Astrocyte (in vitro differentiated cells and primary cell): Measurements from ENCODE around the gene BRAP. TPM values are rescaled to one million over a fixed set of nuclear protein-coding genes. Genes with fewer than 3 reads are reported as not detected.

Experiments used
- DNase-seq: peaks from one replicate; pipeline ENCODE4 v3.0.0-alpha.2; 2010; ENCODE audit warnings: low read depth
- FAIRE-seq: peaks from 2 replicates; lab custom pipeline; 2011; peaks lifted over from hg19 to GRCh38; lab: Jason Lieb, UNC
- H2AFZ ChIP-seq: 2 replicates; pipeline ENCODE4 v1.6.0; 2012; ENCODE audit warnings: low read depth, low read length, inconsistent platforms
- H3K27ac ChIP-seq: 2 replicates; pipeline ENCODE4 v1.5.1; 2011; ENCODE audit warnings: low read depth, low read length, inconsistent platforms
- H3K27me3 ChIP-seq: 2 replicates; pipeline ENCODE4 v1.6.0; 2011; ENCODE audit warnings: low read length, inconsistent platforms; ENCODE audit not compliant: insufficient read depth
- H3K36me3 ChIP-seq: 2 replicates; pipeline ENCODE4 v1.5.1; 2011; ENCODE audit warnings: low read length, inconsistent platforms; ENCODE audit not compliant: insufficient read depth
- H3K4me1 ChIP-seq: 2 replicates; pipeline ENCODE4 v1.5.1; 2011; ENCODE audit warnings: low read length, inconsistent platforms; ENCODE audit not compliant: insufficient read depth
- H3K4me2 ChIP-seq: 2 replicates; pipeline ENCODE4 v1.6.0; 2012; ENCODE audit warnings: low read length, inconsistent platforms
- H3K4me3 ChIP-seq: 2 replicates; pipeline ENCODE4 v1.5.1; 2011; ENCODE audit warnings: low read depth, mild to moderate bottlenecking, low read length, inconsistent platforms; ENCODE audit not compliant: insufficient read depth
- H3K79me2 ChIP-seq: 2 replicates; pipeline ENCODE4 v1.6.0; 2012; ENCODE audit warnings: mild to moderate bottlenecking, low read length, inconsistent platforms; ENCODE audit not compliant: insufficient read depth
- H3K9ac ChIP-seq: 2 replicates; pipeline ENCODE4 v1.6.0; 2012; ENCODE audit warnings: mild to moderate bottlenecking, low read length, inconsistent platforms
- H3K9me3 ChIP-seq: 2 replicates; pipeline ENCODE4 v1.5.1; 2012; ENCODE audit warnings: low read depth, mild to moderate bottlenecking, low read length, inconsistent platforms; ENCODE audit not compliant: insufficient read depth
- H4K20me1 ChIP-seq: 2 replicates; pipeline ENCODE4 v1.6.0; 2012; ENCODE audit warnings: low read length, inconsistent platforms; ENCODE audit not compliant: insufficient read depth
- H3K27ac Mint-ChIP-seq: one replicate; pipeline ENCODE4 v1.8.0; 2021; ENCODE audit warnings: mild to moderate bottlenecking, mixed read lengths; ENCODE audit not compliant: unreplicated experiment
- H3K27me3 Mint-ChIP-seq: one replicate; pipeline ENCODE4 v1.8.0; 2021; ENCODE audit warnings: low read depth, mixed read lengths; ENCODE audit not compliant: unreplicated experiment
- H3K36me3 Mint-ChIP-seq: one replicate; pipeline ENCODE4 v1.8.0; 2021; ENCODE audit warnings: low read depth, mixed read lengths; ENCODE audit not compliant: unreplicated experiment
- H3K4me1 Mint-ChIP-seq: one replicate; pipeline ENCODE4 v1.8.0; 2021; ENCODE audit warnings: low read depth, mixed read lengths; ENCODE audit not compliant: unreplicated experiment
- H3K4me3 Mint-ChIP-seq: one replicate; pipeline ENCODE4 v1.8.0; 2021; ENCODE audit warnings: mild to moderate bottlenecking, moderate library complexity, mixed read lengths; ENCODE audit not compliant: unreplicated experiment
- H3K9me3 Mint-ChIP-seq: one replicate; pipeline ENCODE4 v1.8.0; 2021; ENCODE audit warnings: mild to moderate bottlenecking, mixed read lengths; ENCODE audit not compliant: unreplicated experiment
- CTCF ChIP-seq: IDR thresholded peaks from 2 replicates; pipeline ENCODE4 v1.5.1; 2011; ENCODE audit warnings: low read depth, mild to moderate bottlenecking, inconsistent platforms, low read length, moderate library complexity; ENCODE audit not compliant: insufficient read depth
- EZH2 ChIP-seq: IDR thresholded peaks from 2 replicates; pipeline ENCODE4 v1.6.1; 2012; ENCODE audit warnings: mild to moderate bottlenecking, low read length, inconsistent platforms; ENCODE audit not compliant: insufficient read depth
- total RNA-seq: library from RNA; stranded (reverse); gene quantifications from 2 replicates; pipeline ENCODE4 v1.2.1, GENCODE V29; 2021

BRAP gene
- total RNA-seq, 1 donor from 2014 or later: 24.8 TPM

GRCh38 chr12:111693818-111694217, 8.1 kb upstream of the BRAP start:
- no peaks in the 10 kb centered on the region for H3K27me3 ChIP-seq
- peaks cover 9% of the 10 kb centered on the region for H3K36me3 ChIP-seq
- no peak overlapping the region for H2AFZ ChIP-seq
- no peak overlapping the region for H3K4me3 ChIP-seq
- Mint-ChIP-seq H3K4me1 (no peaks in the 10 kb centered on the region), H3K36me3 (peaks cover 15% of the 10 kb centered on the region), H3K27ac (no peak overlapping the region), H3K27me3 (no peaks in the 10 kb centered on the region), H3K4me3 (no peak overlapping the region), H3K9me3 (no peaks in the 10 kb centered on the region)
- no peak overlapping the region for H3K27ac ChIP-seq
- H3K4me2 ChIP-seq: no peak overlapping the region
- TF ChIP-seq EZH2 (no peak), CTCF (no peak)
- H3K4me1 ChIP-seq: no peaks in the 10 kb centered on the region
- no peaks in the 10 kb centered on the region for H3K79me2 ChIP-seq
- peaks cover 3% of the 10 kb centered on the region for H4K20me1 ChIP-seq
- no peaks in the 10 kb centered on the region for H3K9me3 ChIP-seq
- no peak for FAIRE-seq
- no peak for DNase-seq
- no peak overlapping the region for H3K9ac ChIP-seq

- Histone ChIP-seq H3K9ac (no peak overlapping the region), H3K27ac (no peak overlapping the region), H3K4me2 (no peak overlapping the region), H3K36me3 (peaks cover 9% of the 10 kb centered on the region), H3K79me2 (peaks cover under 1% of the 10 kb centered on the region), H4K20me1 (peaks cover 3% of the 10 kb centered on the region), H3K9me3 (no peaks in the 10 kb centered on the region), H3K27me3 (no peaks in the 10 kb centered on the region), H2AFZ (no peak overlapping the region), H3K4me1 (no peaks in the 10 kb centered on the region), H3K4me3 (no peak overlapping the region)
- no peak for DNase-seq
- H3K27me3 Mint-ChIP-seq: no peaks in the 10 kb centered on the region
- no peaks in the 10 kb centered on the region for H3K4me1 Mint-ChIP-seq
- H3K36me3 Mint-ChIP-seq: peaks cover 15% of the 10 kb centered on the region
- H3K9me3 Mint-ChIP-seq: no peaks in the 10 kb centered on the region
- TF ChIP-seq EZH2 (no peak), CTCF (peak; percentile 31)
- H3K4me3 Mint-ChIP-seq: no peak overlapping the region
- FAIRE-seq: no peak
- H3K27ac Mint-ChIP-seq: no peak overlapping the region
Measured at GRCh38 chr12:111692575-111693210, 6.9 kb upstream of the BRAP start.

- H3K79me2 ChIP-seq: peaks cover 13% of the 10 kb centered on the region
- no peak overlapping the region for H2AFZ ChIP-seq
- H3K27me3 Mint-ChIP-seq: no peaks in the 10 kb centered on the region
- H3K9ac ChIP-seq: no peak overlapping the region
- no peaks in the 10 kb centered on the region for H3K9me3 ChIP-seq
- no peak for FAIRE-seq
- no peak overlapping the region for H3K4me2 ChIP-seq
- no peak for DNase-seq
- peaks cover 6% of the 10 kb centered on the region for H3K4me1 Mint-ChIP-seq
- H3K4me3 ChIP-seq: no peak overlapping the region
- H3K36me3 ChIP-seq: peaks cover 9% of the 10 kb centered on the region
- peaks cover 15% of the 10 kb centered on the region for H3K36me3 Mint-ChIP-seq
- no peak for TF ChIP-seq CTCF
- no peak for TF ChIP-seq EZH2
- H3K27ac Mint-ChIP-seq: no peak overlapping the region
- peaks cover 8% of the 10 kb centered on the region for H3K4me1 ChIP-seq
- peaks cover 3% of the 10 kb centered on the region for H4K20me1 ChIP-seq
- H3K4me3 Mint-ChIP-seq: no peak overlapping the region
- H3K9me3 Mint-ChIP-seq: no peaks in the 10 kb centered on the region
- no peaks in the 10 kb centered on the region for H3K27me3 ChIP-seq
- H3K27ac ChIP-seq: no peak overlapping the region
Measured at GRCh38 chr12:111691262-111691661, 5.5 kb upstream of the BRAP start.
